Neural cell (in vitro differentiated cells): ENCODE data around the gene CEP128.

ENCODE experiments used
- EP300 ChIP-seq: fragments of 450-650 bp; conservative IDR thresholded peaks from 2 replicates; pipeline ENCODE4 v1.6.1; 2014; ENCODE audit warnings: antibody characterized with exemption, mild to moderate bottlenecking, moderate library complexity; ENCODE audit not compliant: poor library complexity, severe bottlenecking
- REST ChIP-seq: IDR thresholded peaks from 2 replicates; pipeline ENCODE4 v1.6.1; 2012; ENCODE audit warnings: borderline replicate concordance
- TAF1 ChIP-seq: IDR thresholded peaks from 2 replicates; pipeline ENCODE4 v1.6.1; 2012; ENCODE audit warnings: low read depth
- TF ChIP-seq, protein P1 (sequence below): fragments of 450-650 bp; IDR thresholded peaks from 2 replicates; pipeline ENCODE4 v1.5.1; 2014; ENCODE audit warnings: antibody characterized with exemption, mild to moderate bottlenecking, moderate library complexity; ENCODE audit not compliant: poor library complexity, severe bottlenecking

DNA sequence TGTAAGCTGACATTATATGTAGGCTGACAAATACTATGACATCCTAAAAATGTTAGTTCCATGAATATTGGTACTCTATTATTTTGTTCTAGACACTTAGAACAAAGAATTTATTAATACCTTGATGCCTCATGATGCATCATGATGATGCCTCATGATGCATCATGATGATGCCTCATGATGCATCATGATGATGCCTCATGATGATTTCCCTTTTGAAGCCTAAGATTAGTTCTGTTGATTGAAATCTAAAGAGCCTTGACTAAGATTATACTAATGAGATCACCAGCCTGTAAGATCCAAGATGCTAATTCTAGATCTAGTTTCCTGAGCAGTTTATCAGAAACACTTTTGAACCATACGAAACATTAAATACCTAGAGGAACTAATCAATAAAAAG is 4.6 kb upstream of the CEP128 start:
- TF ChIP-seq, protein P1, sequence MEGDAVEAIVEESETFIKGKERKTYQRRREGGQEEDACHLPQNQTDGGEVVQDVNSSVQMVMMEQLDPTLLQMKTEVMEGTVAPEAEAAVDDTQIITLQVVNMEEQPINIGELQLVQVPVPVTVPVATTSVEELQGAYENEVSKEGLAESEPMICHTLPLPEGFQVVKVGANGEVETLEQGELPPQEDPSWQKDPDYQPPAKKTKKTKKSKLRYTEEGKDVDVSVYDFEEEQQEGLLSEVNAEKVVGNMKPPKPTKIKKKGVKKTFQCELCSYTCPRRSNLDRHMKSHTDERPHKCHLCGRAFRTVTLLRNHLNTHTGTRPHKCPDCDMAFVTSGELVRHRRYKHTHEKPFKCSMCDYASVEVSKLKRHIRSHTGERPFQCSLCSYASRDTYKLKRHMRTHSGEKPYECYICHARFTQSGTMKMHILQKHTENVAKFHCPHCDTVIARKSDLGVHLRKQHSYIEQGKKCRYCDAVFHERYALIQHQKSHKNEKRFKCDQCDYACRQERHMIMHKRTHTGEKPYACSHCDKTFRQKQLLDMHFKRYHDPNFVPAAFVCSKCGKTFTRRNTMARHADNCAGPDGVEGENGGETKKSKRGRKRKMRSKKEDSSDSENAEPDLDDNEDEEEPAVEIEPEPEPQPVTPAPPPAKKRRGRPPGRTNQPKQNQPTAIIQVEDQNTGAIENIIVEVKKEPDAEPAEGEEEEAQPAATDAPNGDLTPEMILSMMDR: no peak
- TF ChIP-seq REST (no peak), EP300 (no peak), TAF1 (no peak)
